Gastrocnemius medialis (tissue), 4 donors: ENCODE measurements around the gene C19orf25.

Experiments
- POLR2A ChIP-seq, 2 donors: fragments of 450-650 bp; IDR thresholded peaks; one replicate each; pipeline ENCODE4 v1.6.1; 2017; ENCODE audit warnings: antibody characterized with exemption in 2 of 2, mild to moderate bottlenecking in 2 of 2, moderate library complexity in 2 of 2
- TF ChIP-seq, protein P1 (sequence below), 5 experiments: fragments of 450-650 bp in 3 of 5; fragments of 200-600 bp in 2 of 5; sonication (generic) in 2 of 5; IDR thresholded peaks in 4 of 5; conservative IDR thresholded peaks in 1 of 5; 1 replicate in 4 of 5; 2 replicates in 1 of 5; pipeline ENCODE4 v1.5.1; 2016 to 2019; ENCODE audit warnings: antibody characterized with exemption in 5 of 5, mild to moderate bottlenecking in 3 of 5, moderate library complexity in 3 of 5

GRCh38 chr19:1425902-1426301 is 53.1 kb downstream of the C19orf25 start:
- TF ChIP-seq, protein P1, sequence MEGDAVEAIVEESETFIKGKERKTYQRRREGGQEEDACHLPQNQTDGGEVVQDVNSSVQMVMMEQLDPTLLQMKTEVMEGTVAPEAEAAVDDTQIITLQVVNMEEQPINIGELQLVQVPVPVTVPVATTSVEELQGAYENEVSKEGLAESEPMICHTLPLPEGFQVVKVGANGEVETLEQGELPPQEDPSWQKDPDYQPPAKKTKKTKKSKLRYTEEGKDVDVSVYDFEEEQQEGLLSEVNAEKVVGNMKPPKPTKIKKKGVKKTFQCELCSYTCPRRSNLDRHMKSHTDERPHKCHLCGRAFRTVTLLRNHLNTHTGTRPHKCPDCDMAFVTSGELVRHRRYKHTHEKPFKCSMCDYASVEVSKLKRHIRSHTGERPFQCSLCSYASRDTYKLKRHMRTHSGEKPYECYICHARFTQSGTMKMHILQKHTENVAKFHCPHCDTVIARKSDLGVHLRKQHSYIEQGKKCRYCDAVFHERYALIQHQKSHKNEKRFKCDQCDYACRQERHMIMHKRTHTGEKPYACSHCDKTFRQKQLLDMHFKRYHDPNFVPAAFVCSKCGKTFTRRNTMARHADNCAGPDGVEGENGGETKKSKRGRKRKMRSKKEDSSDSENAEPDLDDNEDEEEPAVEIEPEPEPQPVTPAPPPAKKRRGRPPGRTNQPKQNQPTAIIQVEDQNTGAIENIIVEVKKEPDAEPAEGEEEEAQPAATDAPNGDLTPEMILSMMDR (IDR thresholded peaks at IDR 0.05 in 4 of 5, conservative IDR thresholded peaks at IDR 0.05 in 1 of 5), result no peak
- TF ChIP-seq POLR2A (IDR thresholded peaks at IDR 0.05), result no peak
